Smooth muscle cell (in vitro differentiated cells): Measurements from ENCODE around the gene TSPAN11. TPM values are rescaled to one million over a fixed set of nuclear protein-coding genes. Genes with fewer than 3 reads are reported as not detected.

Experiments used
- DNase-seq: peaks from one replicate; lab custom pipeline; 2025; ENCODE audit not compliant: unreplicated experiment; lab: John Stamatoyannopoulos, UW
- H2AFZ ChIP-seq: fragments of 200-600 bp; sonication (generic); 2 replicates; pipeline ENCODE4 v1.6.0; 2016; ENCODE audit warnings: antibody characterized with exemption, low read depth, mild to moderate bottlenecking
- H3F3A ChIP-seq: fragments of 200-600 bp; sonication (generic); 2 replicates; pipeline ENCODE4 v1.6.0; 2017; ENCODE audit warnings: antibody characterized with exemption, low read depth
- H3K27ac ChIP-seq: fragments of 200-600 bp; sonication (generic); 2 replicates; pipeline ENCODE4 v1.5.1; 2016; ENCODE audit warnings: low read depth, mild to moderate bottlenecking
- H3K27me3 ChIP-seq: fragments of 200-600 bp; sonication (generic); 2 replicates; pipeline ENCODE4 v1.6.1; 2016; ENCODE audit warnings: low read depth, mild to moderate bottlenecking
- H3K36me3 ChIP-seq: fragments of 200-600 bp; sonication (generic); 2 replicates; pipeline ENCODE4 v1.5.1; 2016; ENCODE audit warnings: low read depth
- H3K4me1 ChIP-seq: fragments of 200-600 bp; sonication (generic); 2 replicates; pipeline ENCODE4 v1.5.1; 2016; ENCODE audit warnings: low read depth
- H3K4me2 ChIP-seq: fragments of 200-600 bp; sonication (generic); 2 replicates; pipeline ENCODE4 v1.6.0; 2016; ENCODE audit warnings: mild to moderate bottlenecking
- H3K4me3 ChIP-seq: fragments of 200-600 bp; sonication (generic); 2 replicates; pipeline ENCODE4 v1.5.1; 2016; ENCODE audit warnings: mild to moderate bottlenecking
- H3K79me2 ChIP-seq: fragments of 200-600 bp; sonication (generic); 2 replicates; pipeline ENCODE4 v1.6.0; 2016; ENCODE audit warnings: low read depth, mild to moderate bottlenecking
- H3K9ac ChIP-seq: fragments of 200-600 bp; sonication (generic); 2 replicates; pipeline ENCODE4 v1.6.0; 2016; ENCODE audit warnings: low read depth
- H3K9me3 ChIP-seq: fragments of 200-600 bp; sonication (generic); replicated peaks from 2 replicates; pipeline ENCODE4 v1.5.1; 2016; ENCODE audit warnings: low read depth
- H4K20me1 ChIP-seq: fragments of 200-600 bp; sonication (generic); 2 replicates; pipeline ENCODE4 v1.6.0; 2016; ENCODE audit warnings: low read depth
- WGBS: methylation state at CpG from one replicate; pipeline ENCODE4 v1.1.7; 2016; ENCODE audit warnings: low lambda C conversion rate; 5-methylcytosine and 5-hydroxymethylcytosine counted together
- polyA plus RNA-seq: library from polyadenylated mRNA; unstranded; fragments of >200 nt; fragmentation: Nextera tagmentation; extraction: Ambion mirVana; gene quantifications from 2 replicates; pipeline ENCODE4 v1.2.1, GENCODE V29; 2016
- total RNA-seq: library from RNA; depleted of rRNA; stranded (reverse); fragments of >200 nt; gene quantifications from 2 replicates; pipeline ENCODE4 v1.2.3, GENCODE V29; 2014
- TF ChIP-seq, protein P1 (sequence below): fragments of 200-600 bp; sonication (generic); IDR thresholded peaks from 2 replicates; pipeline ENCODE4 v1.5.1; 2017; ENCODE audit warnings: borderline replicate concordance, mild to moderate bottlenecking, antibody characterized with exemption; ENCODE audit not compliant: insufficient read depth, poor library complexity, severe bottlenecking

The TSPAN11 gene
- total and polyA plus RNA-seq, 2 experiments from 2014 or later, result 2.8 to 3.0 TPM

DNA sequence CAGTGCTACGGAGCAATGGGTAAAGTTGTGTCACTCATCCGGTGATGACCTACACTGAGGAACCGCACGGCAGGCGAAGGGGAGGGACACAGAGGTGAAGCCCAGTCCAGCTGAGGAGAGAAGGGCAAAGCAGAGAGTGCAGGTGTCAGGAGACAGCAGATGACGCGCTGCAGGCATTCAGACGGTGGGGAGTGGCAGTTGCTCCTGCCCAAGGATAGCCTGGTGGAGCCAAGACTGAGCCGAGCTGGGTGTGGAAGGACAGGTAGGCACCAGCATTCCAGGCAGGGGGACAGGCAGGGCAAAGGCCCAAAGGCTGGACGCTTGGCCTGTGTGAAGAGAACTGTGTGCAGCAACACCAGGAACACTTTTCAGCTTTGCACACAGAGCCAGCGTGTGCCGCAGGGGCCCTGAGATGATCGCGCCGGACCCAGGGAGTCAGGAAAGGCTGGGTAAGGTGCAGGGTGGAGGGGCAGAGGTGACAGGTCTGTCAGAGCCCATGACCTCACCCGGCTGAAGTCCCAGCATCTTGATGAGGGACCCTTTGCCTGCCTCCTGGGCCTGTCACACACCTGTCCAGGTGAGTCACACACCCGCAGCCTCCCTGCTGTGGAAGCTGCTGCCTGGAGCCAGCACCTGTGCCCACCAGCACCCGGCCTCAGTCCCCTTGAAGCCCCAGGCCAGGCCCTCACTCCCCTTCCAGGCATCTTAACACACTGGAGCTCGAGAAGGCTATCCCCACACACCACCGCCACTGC is 48.4 kb downstream of the TSPAN11 start:
- H3F3A ChIP-seq, result no peaks in the 10 kb centered on the region
- peaks cover 4% of the 10 kb centered on the region for H3K4me1 ChIP-seq
- no peaks in the 10 kb centered on the region for H3K36me3 ChIP-seq
- no peak overlapping the region for H3K9ac ChIP-seq
- no peaks in the 10 kb centered on the region for H4K20me1 ChIP-seq
- no peaks in the 10 kb centered on the region for H3K79me2 ChIP-seq
- H3K4me2 ChIP-seq, result no peak overlapping the region
- WGBS, result 82% methylated on average over 20 of the region's 20 CpGs
- no peak overlapping the region for H2AFZ ChIP-seq
- peaks cover 19% of the 10 kb centered on the region for H3K27me3 ChIP-seq
- TF ChIP-seq, protein P1, sequence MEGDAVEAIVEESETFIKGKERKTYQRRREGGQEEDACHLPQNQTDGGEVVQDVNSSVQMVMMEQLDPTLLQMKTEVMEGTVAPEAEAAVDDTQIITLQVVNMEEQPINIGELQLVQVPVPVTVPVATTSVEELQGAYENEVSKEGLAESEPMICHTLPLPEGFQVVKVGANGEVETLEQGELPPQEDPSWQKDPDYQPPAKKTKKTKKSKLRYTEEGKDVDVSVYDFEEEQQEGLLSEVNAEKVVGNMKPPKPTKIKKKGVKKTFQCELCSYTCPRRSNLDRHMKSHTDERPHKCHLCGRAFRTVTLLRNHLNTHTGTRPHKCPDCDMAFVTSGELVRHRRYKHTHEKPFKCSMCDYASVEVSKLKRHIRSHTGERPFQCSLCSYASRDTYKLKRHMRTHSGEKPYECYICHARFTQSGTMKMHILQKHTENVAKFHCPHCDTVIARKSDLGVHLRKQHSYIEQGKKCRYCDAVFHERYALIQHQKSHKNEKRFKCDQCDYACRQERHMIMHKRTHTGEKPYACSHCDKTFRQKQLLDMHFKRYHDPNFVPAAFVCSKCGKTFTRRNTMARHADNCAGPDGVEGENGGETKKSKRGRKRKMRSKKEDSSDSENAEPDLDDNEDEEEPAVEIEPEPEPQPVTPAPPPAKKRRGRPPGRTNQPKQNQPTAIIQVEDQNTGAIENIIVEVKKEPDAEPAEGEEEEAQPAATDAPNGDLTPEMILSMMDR, result no peak
- no peaks in the 10 kb centered on the region for H3K9me3 ChIP-seq
- H3K4me3 ChIP-seq, result no peak overlapping the region
- no peak overlapping the region for H3K27ac ChIP-seq
- no peak for DNase-seq

DNA sequence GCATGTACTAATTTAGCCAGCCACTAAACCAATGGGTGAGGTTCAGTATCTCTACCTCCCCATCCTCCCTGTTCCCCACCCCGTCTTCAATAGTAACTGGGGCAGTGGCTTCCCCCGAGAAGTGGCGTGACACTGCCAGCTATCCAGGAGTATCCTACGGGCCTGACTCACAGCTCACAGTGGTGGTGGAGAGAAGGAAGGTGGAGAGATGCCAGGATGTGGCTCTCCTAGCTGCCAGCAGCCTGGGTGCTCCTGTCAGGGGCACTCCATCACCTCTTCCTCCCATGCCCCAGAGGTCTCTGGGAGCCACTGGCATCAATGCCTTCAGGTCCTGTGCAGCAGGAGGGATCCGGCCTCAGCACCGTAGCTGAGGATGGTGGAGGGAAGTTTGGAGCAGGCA is 49.0 kb downstream of the TSPAN11 start:
- WGBS, result 94% methylated on average over 6 of the region's 6 CpGs
- no peaks in the 10 kb centered on the region for H3K9me3 ChIP-seq
- H3K4me1 ChIP-seq, result peaks cover 1% of the 10 kb centered on the region
- no peak for DNase-seq
- H3K4me2 ChIP-seq, result no peak overlapping the region
- TF ChIP-seq, protein P1, result no peak
- peaks cover 19% of the 10 kb centered on the region for H3K27me3 ChIP-seq
- H3F3A ChIP-seq, result no peaks in the 10 kb centered on the region
- no peaks in the 10 kb centered on the region for H3K79me2 ChIP-seq
- no peak overlapping the region for H3K27ac ChIP-seq
- H4K20me1 ChIP-seq, result no peaks in the 10 kb centered on the region
- no peak overlapping the region for H2AFZ ChIP-seq
- no peaks in the 10 kb centered on the region for H3K36me3 ChIP-seq
- no peak overlapping the region for H3K9ac ChIP-seq
- H3K4me3 ChIP-seq, result no peak overlapping the region

DNA sequence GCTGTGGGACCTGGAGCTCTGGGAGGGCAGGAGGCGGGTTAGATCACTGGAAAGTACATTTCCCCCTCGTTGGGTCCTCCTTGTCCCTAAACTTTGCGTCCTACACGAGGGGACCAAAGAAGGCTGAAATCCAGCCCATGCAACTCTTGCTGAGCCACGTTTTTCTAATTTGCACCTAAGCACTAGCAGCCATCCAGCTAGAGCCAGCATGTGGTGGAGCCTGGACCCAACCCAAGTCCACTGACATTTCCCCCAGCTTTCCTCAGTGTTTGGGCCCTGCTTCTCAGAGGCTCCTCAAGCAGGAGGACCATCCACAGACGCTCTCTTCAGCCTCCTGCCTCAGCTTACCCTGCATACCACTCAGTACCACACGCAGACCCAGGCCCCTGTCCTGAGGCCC is 49.7 kb downstream of the TSPAN11 start:
- H3K27me3 ChIP-seq, result peaks cover 19% of the 10 kb centered on the region
- H3K27ac ChIP-seq, result no peak overlapping the region
- no peak overlapping the region for H3K9ac ChIP-seq
- WGBS, result 92% methylated on average over 7 of the region's 7 CpGs
- no peaks in the 10 kb centered on the region for H3K9me3 ChIP-seq
- no peaks in the 10 kb centered on the region for H4K20me1 ChIP-seq
- H3F3A ChIP-seq, result no peaks in the 10 kb centered on the region
- no peak for DNase-seq
- no peaks in the 10 kb centered on the region for H3K4me1 ChIP-seq
- TF ChIP-seq, protein P1, result no peak
- no peaks in the 10 kb centered on the region for H3K79me2 ChIP-seq
- no peak overlapping the region for H3K4me2 ChIP-seq
- H2AFZ ChIP-seq, result no peak overlapping the region
- no peaks in the 10 kb centered on the region for H3K36me3 ChIP-seq
- no peak overlapping the region for H3K4me3 ChIP-seq

DNA sequence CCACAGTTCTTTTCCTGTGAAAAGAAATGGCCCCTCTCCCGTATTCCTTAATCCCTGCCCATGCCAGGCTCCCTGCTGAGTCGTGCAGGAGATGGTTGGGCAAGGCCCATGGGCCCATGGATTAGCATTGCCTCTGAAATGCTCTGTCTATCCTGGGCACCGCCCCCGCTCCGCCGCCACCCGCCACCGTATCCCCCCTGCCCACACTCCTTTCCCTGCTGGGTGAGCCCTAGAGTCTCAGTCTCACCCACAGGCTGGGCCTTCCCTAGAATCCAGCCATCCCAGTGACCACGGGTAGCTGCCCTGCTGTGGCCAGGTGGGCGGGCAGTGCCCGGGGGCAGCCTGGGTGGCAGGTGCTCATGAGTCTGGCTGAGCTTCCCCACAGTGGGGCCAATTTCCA is 50.6 kb downstream of the TSPAN11 start:
- no peak overlapping the region for H3K27ac ChIP-seq
- H3K79me2 ChIP-seq, result no peaks in the 10 kb centered on the region
- no peak overlapping the region for H3K9ac ChIP-seq
- no peak for DNase-seq
- no peaks in the 10 kb centered on the region for H3K4me1 ChIP-seq
- H3K9me3 ChIP-seq, result no peaks in the 10 kb centered on the region
- H4K20me1 ChIP-seq, result no peaks in the 10 kb centered on the region
- 80% methylated on average over 11 of the region's 11 CpGs for WGBS
- no peak overlapping the region for H3K4me3 ChIP-seq
- no peak overlapping the region for H3K4me2 ChIP-seq
- no peaks in the 10 kb centered on the region for H3K36me3 ChIP-seq
- no peak overlapping the region for H2AFZ ChIP-seq
- TF ChIP-seq, protein P1, result no peak
- no peaks in the 10 kb centered on the region for H3F3A ChIP-seq
- peaks cover 18% of the 10 kb centered on the region for H3K27me3 ChIP-seq
